ENCODE measurements around the gene RRAS. TPM values are rescaled to one million over a fixed set of nuclear protein-coding genes. Genes with fewer than 3 reads are reported as not detected.
A peak's percentile ranks its signal among the peaks of the same experiment; 100 is the strongest.
"Not testable (repeated sequence)": the region's sequence is repeated elsewhere in the genome, so short reads cannot be mapped to it uniquely, and the experiment has no call there.

The RRAS gene
- total RNA-seq, 1 donor from 2014 or later: 110 TPM

GRCh38 chr19:49633273-49633672, 6.7 kb downstream of the RRAS start:
- not testable (repeated sequence) for DNase-seq (ENCODE audit: extremely low read depth, low read depth, low spot score)

GRCh38 chr19:49632576-49632975, 7.4 kb downstream of the RRAS start:
- no peak for DNase-seq (ENCODE audit: extremely low read depth, low read depth, low spot score)

- no peak for DNase-seq (ENCODE audit: extremely low read depth, low read depth, low spot score)
Measured at GRCh38 chr19:49631610-49632192, 8.2 kb downstream of the RRAS start.

- DNase-seq (ENCODE audit: extremely low read depth, low read depth, low spot score): no peak
Measured at GRCh38 chr19:49631014-49631588, 8.8 kb downstream of the RRAS start.

- DNase-seq (ENCODE audit: extremely low read depth, low read depth, low spot score): no peak
Measured at GRCh38 chr19:49629659-49630058, 10.3 kb downstream of the RRAS start.

GRCh38 chr19:49626226-49626625, 13.7 kb downstream of the RRAS start:
- DNase-seq (ENCODE audit: extremely low read depth, low read depth, low spot score): no peak

- no peak for DNase-seq (ENCODE audit: extremely low read depth, low read depth, low spot score)
Measured at GRCh38 chr19:49624967-49625910, 14.7 kb downstream of the RRAS start.

- not testable (repeated sequence) for DNase-seq (ENCODE audit: extremely low read depth, low read depth, low spot score)
Measured at GRCh38 chr19:49617860-49618259, 22.1 kb downstream of the RRAS start.

GRCh38 chr19:49616945-49617344, 23.0 kb downstream of the RRAS start:
- no peak for DNase-seq (ENCODE audit: extremely low read depth, low read depth, low spot score)

- DNase-seq (ENCODE audit: extremely low read depth, low read depth, low spot score): no peak
Measured at GRCh38 chr19:49616532-49616931, 23.4 kb downstream of the RRAS start.

GRCh38 chr19:49615861-49616260, 24.1 kb downstream of the RRAS start:
- DNase-seq (ENCODE audit: extremely low read depth, low read depth, low spot score): no peak

GRCh38 chr19:49614096-49614833, 25.7 kb downstream of the RRAS start:
- peak; percentile 57 for DNase-seq (ENCODE audit: extremely low read depth, low read depth, low spot score)

- DNase-seq (ENCODE audit: extremely low read depth, low read depth, low spot score): no peak
Measured at GRCh38 chr19:49613374-49613773, 26.6 kb downstream of the RRAS start.

- no peak for DNase-seq (ENCODE audit: extremely low read depth, low read depth, low spot score)
Measured at GRCh38 chr19:49609499-49610092, 30.3 kb downstream of the RRAS start.

GRCh38 chr19:49605605-49606004, 34.3 kb downstream of the RRAS start:
- no peak for DNase-seq (ENCODE audit: extremely low read depth, low read depth, low spot score)

- DNase-seq (ENCODE audit: extremely low read depth, low read depth, low spot score): no peak
Measured at GRCh38 chr19:49602806-49603205, 37.1 kb downstream of the RRAS start.

- DNase-seq (ENCODE audit: extremely low read depth, low read depth, low spot score): no peak
Measured at GRCh38 chr19:49601482-49602038, 38.4 kb downstream of the RRAS start.

- DNase-seq (ENCODE audit: extremely low read depth, low read depth, low spot score): no peak
Measured at GRCh38 chr19:49599378-49600295, 40.3 kb downstream of the RRAS start.

GRCh38 chr19:49597703-49597974, 42.3 kb downstream of the RRAS start:
- no peak for DNase-seq (ENCODE audit: extremely low read depth, low read depth, low spot score)

Data from glomerular endothelial cell (primary cell).